GM21423 (cell line): ENCODE results near the gene APOBEC2.

Experiments
- ATAC-seq: cut with Tn5 transposase; IDR thresholded peaks from one replicate; pipeline ENCODE4 v1.9.1; 2021; ENCODE audit warnings: mild to moderate bottlenecking, moderate library complexity; ENCODE audit not compliant: unreplicated experiment

Gene APOBEC2

GRCh38 chr6:41037107-41037900 lies 15.7 kb upstream of the APOBEC2 start:
- ATAC-seq = no peak

GRCh38 chr6:41038205-41038604 lies 14.8 kb upstream of the APOBEC2 start:
- ATAC-seq = no peak

- ATAC-seq = no peak
Measured at GRCh38 chr6:41039060-41039998, 13.7 kb upstream of the APOBEC2 start, which contains the start of gene UNC5CL. UNC5CL (minus strand) TSS chr6:41039221; CDS start chr6:41035074, 4,147 bp downstream.

- peak; percentile 45 for ATAC-seq
Measured at GRCh38 chr6:41040101-41040939, 12.7 kb upstream of the APOBEC2 start.

- ATAC-seq = no peak
Measured at GRCh38 chr6:41040940-41041536, 12.0 kb upstream of the APOBEC2 start.

GRCh38 chr6:41042226-41043055 lies 10.6 kb upstream of the APOBEC2 start, which contains the start of gene TSPO2:
TSPO2 (plus strand) TSS chr6:41042467; CDS start chr6:41042986, 519 bp downstream.
- ATAC-seq = no peak

GRCh38 chr6:41043151-41043550 lies 9.9 kb upstream of the APOBEC2 start:
- ATAC-seq = no peak

GRCh38 chr6:41045664-41046063 lies 7.3 kb upstream of the APOBEC2 start:
- no peak for ATAC-seq

GRCh38 chr6:41046084-41046483 lies 6.9 kb upstream of the APOBEC2 start:
- ATAC-seq = no peak

GRCh38 chr6:41047306-41047705 lies 5.7 kb upstream of the APOBEC2 start:
- no peak for ATAC-seq

GRCh38 chr6:41047745-41048732 lies 5.0 kb upstream of the APOBEC2 start:
- ATAC-seq = no peak

GRCh38 chr6:41049521-41049920 lies 3.5 kb upstream of the APOBEC2 start:
- no peak for ATAC-seq

- ATAC-seq = no peak
Measured at GRCh38 chr6:41049955-41050354, 3.0 kb upstream of the APOBEC2 start.

GRCh38 chr6:41050536-41050935 lies 2.5 kb upstream of the APOBEC2 start:
- no peak for ATAC-seq

- no peak for ATAC-seq
Measured at GRCh38 chr6:41051873-41052272, 1.1 kb upstream of the APOBEC2 start.

GRCh38 chr6:41054511-41054910 lies 1.5 kb downstream of the APOBEC2 start:
- ATAC-seq = no peak

- ATAC-seq = no peak
Measured at GRCh38 chr6:41055149-41055548, 2.1 kb downstream of the APOBEC2 start.

GRCh38 chr6:41056768-41057490 lies 3.9 kb downstream of the APOBEC2 start:
- no peak for ATAC-seq
